Left lung (tissue), 10 donors: ENCODE measurements around the gene SPINT2. TPM values are rescaled to one million over a fixed set of nuclear protein-coding genes. Genes with fewer than 3 reads are reported as not detected.
"Not testable (repeated sequence)": the region's sequence is repeated elsewhere in the genome, so short reads cannot be mapped to it uniquely, and the experiment has no call there.

Experiments used
- ATAC-seq: fragments of 200-7000 bp; cut with Tn5 transposase; one replicate; pipeline ENCODE4 v1.9.1; 2020; ENCODE audit warnings: moderate library complexity
- DNase-seq, 4 donors: peaks; one replicate each; pipeline ENCODE4 v3.0.0-alpha.2; 2013 to 2020
- H3K27ac ChIP-seq, 2 donors: fragments of 200-600 bp; sonication (generic) in 1 of 2; one replicate each; pipeline versions ENCODE4 v1.5.0 to v1.8.0; 2020 to 2021
- H3K27me3 ChIP-seq, 2 donors: fragments of 200-600 bp; sonication (generic) in 1 of 2; one replicate each; pipeline versions ENCODE4 v1.5.0 to v1.8.0; 2020 to 2021
- H3K36me3 ChIP-seq, 2 donors: fragments of 200-600 bp; sonication (generic) in 1 of 2; one replicate each; pipeline versions ENCODE4 v1.5.0 to v1.8.0; 2020 to 2021
- H3K4me1 ChIP-seq, 2 donors: fragments of 200-600 bp; one replicate each; pipeline ENCODE4 v1.8.0; 2021
- H3K4me3 ChIP-seq, 2 donors: fragments of 200-600 bp; sonication (generic) in 1 of 2; one replicate each; pipeline versions ENCODE4 v1.5.0 to v1.8.0; 2020 to 2021; ENCODE audit warnings: mild to moderate bottlenecking in 1 of 2
- H3K9me3 ChIP-seq, 2 donors: fragments of 200-600 bp; sonication (generic) in 1 of 2; one replicate each; pipeline versions ENCODE4 v1.5.0 to v1.8.0; 2020 to 2021
- intact Hi-C, 2 donors: fragments of 100-400 bp; cut with DNase I; formaldehyde crosslinking; loops; one replicate each; pipeline versions ENCODE4 v1.11.2 to v1.14.2; 2022
- polyA plus RNA-seq, 6 donors: library from polyadenylated mRNA; unstranded; fragments of 120-200 nt; gene quantifications; one replicate each; pipeline ENCODE4 v1.2.1, GENCODE V29; 2013; ENCODE audit not compliant: insufficient read length in 6 of 6
- total RNA-seq, 2 donors: library from RNA; stranded (reverse); fragmentation: NEBNext Ultra II Directional; extraction: Animal tissue kit (Norgen Biotek cat#: 25700); gene quantifications; one replicate each; pipeline ENCODE4 v1.2.1, GENCODE V29; 2021
- TF ChIP-seq, protein P1 (sequence below), 2 donors: fragments of 200-600 bp; sonication (generic) in 1 of 2; IDR thresholded peaks; one replicate each; pipeline versions ENCODE4 v1.5.0 to v1.8.0; 2021; ENCODE audit warnings: antibody characterized with exemption in 2 of 2
- donor health status: DM: no; HTN: yes; CAD: no.
- donor health status: DM: no; HTN: no; CAD: no.

Gene SPINT2
- total and polyA plus RNA-seq, 8 donors: 206 to 317 (median 218) TPM

GRCh38 chr19:38336638-38337359, 72.4 kb downstream of the SPINT2 start:
- peak; percentile 77 to 99 (median 96) for DNase-seq

DNA sequence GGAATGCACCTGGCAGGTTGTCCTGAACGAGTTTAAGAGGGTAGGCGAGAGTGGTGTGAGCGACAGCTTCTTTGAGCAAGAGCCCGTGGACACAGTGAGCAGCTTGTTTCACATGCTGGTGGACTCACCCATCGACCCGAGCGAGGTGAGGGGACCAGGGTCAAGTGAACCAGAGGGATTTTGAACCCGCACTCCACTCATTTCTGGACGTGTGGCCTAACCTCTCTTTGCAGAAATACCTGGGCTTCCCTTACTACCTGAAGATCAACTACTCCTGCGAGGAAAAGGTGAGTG, 72.9 kb downstream of the SPINT2 start:
- intact Hi-C loops: no loop called here
- H3K27ac ChIP-seq: peak overlapping the region; percentile 92 to 94
- ATAC-seq: peak; percentile 4

More at GRCh38 chr19:38336638-38337359, 72.4 kb downstream of the SPINT2 start:
- peak; percentile 85 for ATAC-seq
- TF ChIP-seq, protein P1, sequence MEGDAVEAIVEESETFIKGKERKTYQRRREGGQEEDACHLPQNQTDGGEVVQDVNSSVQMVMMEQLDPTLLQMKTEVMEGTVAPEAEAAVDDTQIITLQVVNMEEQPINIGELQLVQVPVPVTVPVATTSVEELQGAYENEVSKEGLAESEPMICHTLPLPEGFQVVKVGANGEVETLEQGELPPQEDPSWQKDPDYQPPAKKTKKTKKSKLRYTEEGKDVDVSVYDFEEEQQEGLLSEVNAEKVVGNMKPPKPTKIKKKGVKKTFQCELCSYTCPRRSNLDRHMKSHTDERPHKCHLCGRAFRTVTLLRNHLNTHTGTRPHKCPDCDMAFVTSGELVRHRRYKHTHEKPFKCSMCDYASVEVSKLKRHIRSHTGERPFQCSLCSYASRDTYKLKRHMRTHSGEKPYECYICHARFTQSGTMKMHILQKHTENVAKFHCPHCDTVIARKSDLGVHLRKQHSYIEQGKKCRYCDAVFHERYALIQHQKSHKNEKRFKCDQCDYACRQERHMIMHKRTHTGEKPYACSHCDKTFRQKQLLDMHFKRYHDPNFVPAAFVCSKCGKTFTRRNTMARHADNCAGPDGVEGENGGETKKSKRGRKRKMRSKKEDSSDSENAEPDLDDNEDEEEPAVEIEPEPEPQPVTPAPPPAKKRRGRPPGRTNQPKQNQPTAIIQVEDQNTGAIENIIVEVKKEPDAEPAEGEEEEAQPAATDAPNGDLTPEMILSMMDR (IDR thresholded peaks at IDR 0.05): no peak
- no peaks in the 10 kb centered on the region for H3K27me3 ChIP-seq
- peaks cover 3 to 17% of the 10 kb centered on the region in 2 donors for H3K4me1 ChIP-seq
- H3K36me3 ChIP-seq: no peaks in the 10 kb centered on the region
- no peaks in the 10 kb centered on the region for H3K9me3 ChIP-seq
- intact Hi-C loops: no loop called here
- H3K4me3 ChIP-seq: peak overlapping the region; percentile 52 to 66
- H3K27ac ChIP-seq: peak overlapping the region; percentile 92 to 94

DNA sequence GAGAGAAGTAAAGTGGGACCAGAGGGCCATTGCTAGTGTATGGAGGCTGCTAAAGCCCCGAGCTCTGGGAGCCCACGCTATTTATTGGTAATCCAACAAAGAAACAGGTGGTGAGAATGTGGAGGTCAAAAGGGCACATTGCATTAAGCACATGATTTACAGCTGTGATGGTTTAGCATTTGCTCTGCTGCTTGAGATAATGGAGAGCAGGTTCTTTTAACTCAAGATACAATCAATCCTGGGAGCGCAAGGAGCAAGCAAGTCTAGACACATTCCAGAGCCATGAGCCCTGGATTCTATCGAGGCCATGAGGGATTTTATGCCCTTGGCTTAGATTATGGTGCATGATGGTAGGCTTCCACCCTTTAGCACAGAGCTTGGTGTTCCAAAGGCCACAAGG, 74.6 kb downstream of the SPINT2 start:
- H3K4me1 ChIP-seq: peaks cover 3 to 17% of the 10 kb centered on the region in 2 donors
- H3K27me3 ChIP-seq, H3K4me3 ChIP-seq, H3K9me3 ChIP-seq, DNase-seq, H3K36me3 ChIP-seq, intact Hi-C loops, H3K27ac ChIP-seq, ATAC-seq: not testable (repeated sequence)

More for the DNA sequence above, 72.9 kb downstream of the SPINT2 start:
- Histone ChIP-seq H3K4me3 (peak overlapping the region; percentile 52 to 66), H3K4me1 (peaks cover 3 to 17% of the 10 kb centered on the region in 2 donors), H3K36me3 (no peaks in the 10 kb centered on the region), H3K27me3 (no peaks in the 10 kb centered on the region), H3K9me3 (no peaks in the 10 kb centered on the region)
- no peak for DNase-seq
- TF ChIP-seq, protein P1 (IDR thresholded peaks at IDR 0.05): no peak

- TF ChIP-seq, protein P1 (IDR thresholded peaks at IDR 0.05): no peak
- DNase-seq (no peak), ATAC-seq (no peak)
- intact Hi-C loops: no loop called here
- no peak overlapping the region for H3K4me3 ChIP-seq
- H3K27me3 ChIP-seq: no peaks in the 10 kb centered on the region
- H3K27ac ChIP-seq: no peak overlapping the region
- no peaks in the 10 kb centered on the region for H3K36me3 ChIP-seq
- peaks cover 3 to 12% of the 10 kb centered on the region in 2 donors for H3K4me1 ChIP-seq
- H3K9me3 ChIP-seq: no peaks in the 10 kb centered on the region
Observed at GRCh38 chr19:38340927-38341326, 76.6 kb downstream of the SPINT2 start.

Other genes starting within 250 kb of the SPINT2 start
- gene DPF1, start 40.4 kb upstream of the SPINT2 start, total RNA-seq: under 1 TPM; 0.39 to 0.79 TPM
- 1 to 10 TPM; 2.5 to 4.3 (median 3.4) TPM for gene DPF1, start 40.4 kb upstream of the SPINT2 start, polyA plus RNA-seq
- 10 to 100 TPM; 40.2 to 91.3 TPM for gene PPP1R14A, start 8.2 kb upstream of the SPINT2 start, total RNA-seq
- gene PPP1R14A, start 8.2 kb upstream of the SPINT2 start, polyA plus RNA-seq: 10 to 100 TPM; 20.6 to 47.9 (median 32.0) TPM
- gene C19orf33, start 39.7 kb downstream of the SPINT2 start, total RNA-seq: 100 to 1,000 TPM in 1 of 2 donors, 10 to 100 TPM in 1; 63.2 to 120 TPM
- gene C19orf33, start 39.7 kb downstream of the SPINT2 start, polyA plus RNA-seq: 10 to 100 TPM; 14.4 to 35.7 (median 23.2) TPM
- gene YIF1B, start 51.4 kb downstream of the SPINT2 start, total RNA-seq: 10 to 100 TPM; 52.0 to 59.6 TPM
- gene YIF1B, start 51.4 kb downstream of the SPINT2 start, polyA plus RNA-seq: 10 to 100 TPM; 27.8 to 43.6 (median 30.8) TPM
- 10 to 100 TPM; 11.8 to 12.4 TPM for gene KCNK6, start 55.3 kb downstream of the SPINT2 start, total RNA-seq
- gene KCNK6, start 55.3 kb downstream of the SPINT2 start, polyA plus RNA-seq: 1 to 10 TPM; 4.3 to 6.0 (median 4.8) TPM
- 1 to 10 TPM; 7.6 to 9.6 TPM for gene CATSPERG, start 71.3 kb downstream of the SPINT2 start, total RNA-seq
- gene CATSPERG, start 71.3 kb downstream of the SPINT2 start, polyA plus RNA-seq: 10 to 100 TPM in 2 of 6 donors, 1 to 10 TPM in 4; 5.6 to 11.8 (median 8.7) TPM
- 100 to 1,000 TPM; 140 to 173 TPM for gene PSMD8, start 110.0 kb downstream of the SPINT2 start, total RNA-seq
- gene PSMD8, start 110.0 kb downstream of the SPINT2 start, polyA plus RNA-seq: 100 to 1,000 TPM; 116 to 132 (median 126) TPM
- gene GGN, start 123.5 kb downstream of the SPINT2 start, total RNA-seq: under 1 TPM; 0.34 to 0.52 TPM
- gene GGN, start 123.5 kb downstream of the SPINT2 start, polyA plus RNA-seq: under 1 TPM in 5 of 6 donors, not detected in 1; 0.16 to 0.77 (median 0.28) TPM
- 1 to 10 TPM in 1 of 2 donors, under 1 TPM in 1; 0.93 to 1.9 TPM for gene SPRED3, start 124.1 kb downstream of the SPINT2 start, total RNA-seq
- under 1 TPM; 0.27 to 0.93 (median 0.31) TPM for gene SPRED3, start 124.1 kb downstream of the SPINT2 start, polyA plus RNA-seq
- gene FAM98C, start 138.5 kb downstream of the SPINT2 start, total RNA-seq: 10 to 100 TPM; 13.8 to 17.3 TPM
- gene FAM98C, start 138.5 kb downstream of the SPINT2 start, polyA plus RNA-seq: 10 to 100 TPM; 13.3 to 21.2 (median 19.0) TPM
- 10 to 100 TPM in 1 of 2 donors, 1 to 10 TPM in 1; 5.3 to 23.8 TPM for gene RASGRP4, start 161.6 kb downstream of the SPINT2 start, total RNA-seq
- 1 to 10 TPM; 2.0 to 3.2 (median 2.6) TPM for gene RASGRP4, start 161.6 kb downstream of the SPINT2 start, polyA plus RNA-seq
- 1 to 10 TPM; 3.6 to 3.9 TPM for gene RYR1, start 169.1 kb downstream of the SPINT2 start, total RNA-seq
- gene RYR1, start 169.1 kb downstream of the SPINT2 start, polyA plus RNA-seq: 1 to 10 TPM; 1.5 to 5.8 (median 3.5) TPM